MV-4-11 (cell line): ENCODE measurements around the gene AQR.
"Not testable (repeated sequence)": the region's sequence is repeated elsewhere in the genome, so short reads cannot be mapped to it uniquely, and the experiment has no call there.

ENCODE experiments used
- DNase-seq: peaks from one replicate; lab custom pipeline; 2025; lab: John Stamatoyannopoulos, UW

AQR gene

DNA sequence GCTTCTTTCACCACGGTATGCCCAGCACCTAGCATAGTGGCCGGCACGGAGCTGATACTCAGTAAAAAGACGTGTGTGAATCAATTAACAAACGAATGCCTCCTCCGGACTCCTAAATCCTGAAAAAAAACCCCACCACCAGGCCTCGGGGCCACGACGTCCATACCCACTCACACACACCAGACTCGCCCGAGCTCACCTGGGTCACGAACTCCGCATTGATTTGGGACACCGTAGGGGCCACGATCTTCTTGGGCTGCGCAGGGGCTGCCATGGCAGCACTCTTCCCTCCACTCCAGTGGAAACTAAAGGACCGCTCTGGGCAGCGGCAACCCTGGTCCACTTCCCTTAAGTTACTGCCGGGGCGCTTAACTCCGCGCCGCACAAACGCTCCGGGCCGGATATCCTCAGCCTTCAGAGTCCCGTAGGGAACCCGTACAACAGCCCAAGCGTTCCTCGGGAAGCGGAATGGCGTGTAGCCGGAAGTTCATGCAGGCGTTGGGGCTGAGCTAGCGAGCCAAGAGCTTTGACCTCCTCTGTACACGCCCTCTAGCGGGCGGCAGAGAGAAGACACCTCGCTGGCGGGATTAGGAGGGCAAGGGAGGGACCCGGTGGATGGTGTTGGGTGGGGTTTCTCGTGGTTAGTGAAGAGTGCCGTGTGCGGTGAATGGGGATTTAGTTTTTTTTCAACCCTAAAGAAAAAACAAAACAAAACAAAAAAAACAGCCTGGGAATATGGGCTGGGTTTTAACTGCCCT is at the start of gene AQR:
Gene AQR (minus strand): TSS at position 403 of the 758 bp plus-strand sequence. CDS start 129 bp downstream, at position 274.
- peak; percentile 98 for DNase-seq

DNA sequence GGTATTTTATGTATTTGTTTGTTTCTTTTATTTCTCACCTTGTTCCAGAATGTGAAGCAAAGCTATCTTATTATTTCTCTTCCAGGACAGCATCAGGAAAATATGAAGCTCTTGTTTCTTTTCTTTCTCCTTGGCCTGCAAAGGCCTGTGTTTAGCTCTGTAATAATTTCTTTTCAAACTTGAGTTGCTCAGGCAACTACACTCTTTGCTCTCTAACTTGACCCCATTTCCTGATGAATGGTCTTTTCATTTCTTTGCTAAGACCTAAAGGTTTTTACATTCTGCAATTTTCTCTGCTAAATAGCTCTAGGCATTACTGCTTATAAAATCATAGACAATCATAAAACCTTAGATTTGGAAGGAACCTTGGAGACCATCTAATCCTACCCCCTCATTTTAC is 44.7 kb upstream of the AQR start:
- no peak for DNase-seq

DNA sequence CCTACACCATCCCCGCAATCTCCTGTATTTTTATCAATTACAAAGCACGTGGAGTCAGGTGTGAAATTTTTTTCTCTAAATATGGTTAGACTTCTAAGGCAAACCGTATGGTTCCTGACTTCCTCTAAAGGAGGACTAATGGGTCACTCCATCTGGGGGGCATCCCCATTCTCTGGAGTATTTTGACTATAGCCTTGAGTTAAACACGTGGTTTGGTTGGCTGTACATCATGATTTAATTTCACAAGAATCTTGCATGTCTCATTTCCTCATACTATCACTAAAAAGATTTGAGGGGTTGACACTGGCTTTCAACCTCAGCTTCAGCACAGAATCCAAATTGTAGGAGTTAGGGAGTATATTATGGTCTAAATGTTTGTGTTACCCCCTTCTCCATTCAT is 43.8 kb upstream of the AQR start:
- peak; percentile 22 for DNase-seq

DNA sequence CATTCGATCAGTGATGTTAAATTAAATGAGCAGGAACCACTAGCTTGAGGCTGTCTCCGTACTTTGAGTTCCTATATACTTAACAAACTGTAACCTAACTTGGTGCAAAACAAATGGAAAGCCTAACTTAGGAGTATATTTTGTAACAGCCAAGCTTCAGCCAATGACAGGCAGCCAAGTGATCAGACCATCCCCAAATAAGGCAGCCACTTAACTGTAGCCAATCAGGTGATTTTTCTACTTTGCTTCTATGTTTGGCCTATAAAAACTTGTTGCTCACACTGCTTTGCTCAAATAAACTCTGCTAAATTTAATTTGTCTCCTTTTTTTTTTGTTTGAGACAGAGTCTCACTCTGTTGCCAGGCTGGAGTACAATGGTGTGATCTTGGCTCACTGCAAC is 37.9 kb upstream of the AQR start:
- peak; percentile 2 for DNase-seq

DNA sequence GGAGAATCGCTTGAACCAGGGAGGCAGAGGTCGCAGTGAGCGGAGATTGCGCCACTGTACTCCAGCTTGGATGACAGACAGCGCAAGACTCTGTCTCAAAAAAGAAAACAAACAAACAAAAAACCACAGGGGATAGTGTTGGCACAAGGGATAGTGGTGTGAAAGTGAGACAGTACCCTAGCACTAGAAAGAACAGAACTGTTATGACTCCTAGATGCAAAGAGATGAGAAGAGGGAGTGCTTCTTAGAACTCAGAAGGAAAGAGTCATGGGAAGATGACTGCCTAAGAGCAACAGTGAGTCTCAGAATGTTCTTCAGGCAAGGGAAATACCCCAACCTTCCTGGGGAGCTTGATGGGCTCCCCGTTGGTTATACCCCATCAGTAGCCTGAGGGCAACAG is 36.4 kb upstream of the AQR start:
- DNase-seq: no peak

DNA sequence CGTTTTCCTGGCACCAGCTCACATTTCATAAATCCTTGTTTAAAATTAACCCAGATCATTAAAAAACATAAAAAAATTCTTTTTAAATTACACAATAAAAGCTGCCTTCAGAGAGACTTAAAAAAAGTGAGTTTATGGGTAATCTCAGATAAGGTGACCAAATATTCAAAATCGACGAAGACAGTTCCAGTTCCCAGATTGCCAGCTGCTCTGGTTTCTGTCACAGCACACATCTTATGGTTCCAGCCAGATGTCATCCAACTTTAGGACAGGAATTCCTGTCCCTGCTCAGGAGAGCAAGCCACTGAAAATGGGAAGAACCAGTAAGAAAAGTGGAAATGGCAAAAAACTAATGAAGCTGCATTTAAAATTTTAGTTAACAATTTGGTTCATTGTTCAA is 34.4 kb upstream of the AQR start:
- no peak for DNase-seq

DNA sequence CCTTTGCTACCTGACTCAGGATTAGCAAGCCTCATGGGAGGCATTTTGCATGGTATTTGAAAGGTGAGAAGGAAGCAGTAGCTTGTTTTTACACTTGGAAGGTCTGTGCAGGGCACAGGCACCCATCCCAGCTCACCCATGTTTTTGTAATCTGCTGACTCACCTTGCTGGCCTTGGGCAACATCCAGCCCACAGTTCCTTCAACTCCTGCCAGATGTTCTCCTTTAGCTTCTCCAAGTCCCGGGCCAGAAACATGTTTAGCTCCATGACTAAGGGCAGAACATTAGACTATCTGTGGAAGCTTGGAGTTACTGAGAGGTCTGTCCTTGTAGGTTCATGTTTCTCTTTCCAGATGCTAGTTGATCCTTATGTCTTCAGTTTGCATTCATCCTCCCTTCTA is 31.0 kb upstream of the AQR start:
- no peak for DNase-seq

DNA sequence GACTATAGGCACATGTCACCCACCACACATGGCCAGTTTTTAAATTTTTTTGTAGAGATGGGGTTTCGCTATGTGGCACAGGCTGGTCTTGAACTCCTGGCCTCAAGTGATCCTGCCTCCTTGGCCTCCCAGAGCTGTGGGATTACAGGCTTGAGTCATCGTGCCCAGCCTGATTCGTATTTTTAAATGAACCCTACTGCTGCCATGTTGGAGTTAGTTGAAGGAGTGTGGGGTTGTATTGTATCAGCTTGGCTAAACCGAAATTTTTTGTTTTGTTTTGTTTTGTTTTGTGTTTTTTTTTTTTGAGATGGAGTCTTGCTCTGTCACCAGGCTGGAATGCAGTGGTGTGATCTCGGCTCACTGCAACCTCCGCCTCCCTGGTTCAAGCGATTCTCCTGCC is 30.4 kb upstream of the AQR start:
- no peak for DNase-seq

DNA sequence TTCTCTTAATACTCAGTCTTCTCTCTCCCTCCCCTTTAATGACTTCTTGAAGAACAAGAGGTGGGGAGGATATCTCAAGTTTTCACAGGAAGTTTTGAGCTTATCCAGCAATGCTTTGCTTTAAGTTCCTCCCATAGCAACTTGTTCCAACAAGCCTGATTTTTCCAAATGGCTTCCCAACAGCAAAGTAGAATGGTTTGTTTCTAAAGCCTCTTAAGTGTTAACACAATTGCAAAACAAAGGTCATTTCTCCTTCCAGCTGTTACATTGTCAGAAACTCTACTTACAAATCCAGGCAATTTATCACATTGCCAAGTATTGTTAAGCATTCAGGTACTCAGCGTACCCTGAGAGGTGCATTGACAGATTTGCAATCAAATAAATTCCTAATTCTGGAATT is 25.4 kb upstream of the AQR start:
- DNase-seq: no peak

DNA sequence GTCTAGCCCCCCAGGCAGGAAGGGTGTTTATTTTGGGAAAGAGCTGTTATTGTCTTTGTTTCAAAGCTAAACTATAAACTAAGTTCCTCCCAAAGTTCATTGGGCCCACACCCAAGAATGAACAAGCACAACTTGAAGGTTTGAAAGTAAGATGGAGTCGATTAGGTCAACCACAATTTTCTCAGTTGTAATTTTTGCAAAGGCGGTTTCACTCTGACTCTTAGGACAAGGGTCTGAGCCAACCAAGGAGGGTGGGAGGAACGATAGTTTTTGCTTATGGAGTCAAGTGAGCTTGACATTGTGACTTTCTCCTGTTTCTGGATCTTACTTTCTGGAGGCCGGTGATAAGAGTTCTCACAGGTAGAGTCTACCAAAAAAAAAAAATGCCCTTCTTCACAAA is 24.3 kb upstream of the AQR start:
- no peak for DNase-seq

DNA sequence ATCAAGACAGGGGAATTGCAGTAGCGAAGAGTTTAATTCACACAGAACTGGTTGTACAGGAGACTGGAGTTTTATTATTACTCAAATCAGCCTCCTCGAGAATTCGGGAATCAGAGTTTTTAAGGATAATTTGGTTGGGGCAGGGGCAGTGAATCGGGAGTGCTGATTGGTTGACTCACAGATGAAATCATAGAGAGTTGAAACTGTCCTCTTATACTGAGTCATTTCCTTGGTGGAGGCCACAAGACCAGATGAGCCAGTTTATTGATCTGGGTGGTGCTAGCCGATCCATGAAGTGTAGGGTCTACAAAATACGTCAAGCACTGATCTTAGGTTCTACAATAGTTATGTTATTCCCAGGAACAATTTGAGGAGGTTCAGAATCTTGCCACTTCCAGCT is 23.9 kb upstream of the AQR start:
- peak; percentile 5 for DNase-seq

DNA sequence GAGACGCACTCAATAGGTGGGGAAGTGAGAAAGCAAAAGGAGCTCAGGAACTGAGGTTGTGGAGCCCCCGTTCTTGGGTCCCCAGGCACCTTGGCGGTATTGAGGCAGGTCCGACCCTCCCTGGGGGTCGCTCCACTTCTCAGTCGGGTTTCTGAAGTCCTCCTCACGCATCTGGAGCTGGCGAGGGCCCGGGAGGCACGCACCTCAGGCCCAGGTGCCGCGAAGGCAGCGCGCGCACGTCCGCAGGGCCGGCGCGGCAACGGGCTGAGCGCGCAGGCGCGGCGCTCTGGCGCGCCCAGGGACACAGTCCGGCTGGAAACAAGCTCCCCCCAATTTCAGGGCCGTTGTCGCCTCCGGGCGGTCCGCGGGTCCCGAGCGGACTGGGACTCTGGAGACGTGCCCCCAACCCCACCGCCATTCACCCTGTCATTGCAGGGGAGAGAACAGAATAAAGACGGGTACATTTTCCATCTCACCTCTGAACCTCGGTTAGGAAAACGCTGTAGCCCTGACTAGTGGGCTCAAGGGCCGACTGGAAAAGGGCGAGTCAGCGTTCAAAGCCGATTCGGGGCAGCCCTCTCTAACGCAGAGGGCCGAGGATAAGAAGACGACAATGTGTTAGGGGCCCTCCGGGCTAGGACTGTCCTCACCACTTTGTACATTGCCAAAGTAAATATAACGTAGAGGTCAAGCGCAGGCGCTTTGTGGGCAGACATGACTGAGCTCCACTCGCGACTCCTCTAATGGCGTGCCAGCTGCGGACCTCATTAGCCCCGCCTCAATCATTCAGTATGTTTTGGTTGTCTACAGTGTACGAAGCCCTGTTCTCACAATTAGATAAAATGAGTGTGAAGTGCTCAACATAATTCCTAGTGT is 18.7 kb upstream of the AQR start, which contains the start of gene ZNF770:
Gene ZNF770 (minus strand): TSS at position 261 of the 876 bp plus-strand sequence. CDS start 4,853 bp downstream, outside the sequence.
- peak; percentile 55 for DNase-seq

DNA sequence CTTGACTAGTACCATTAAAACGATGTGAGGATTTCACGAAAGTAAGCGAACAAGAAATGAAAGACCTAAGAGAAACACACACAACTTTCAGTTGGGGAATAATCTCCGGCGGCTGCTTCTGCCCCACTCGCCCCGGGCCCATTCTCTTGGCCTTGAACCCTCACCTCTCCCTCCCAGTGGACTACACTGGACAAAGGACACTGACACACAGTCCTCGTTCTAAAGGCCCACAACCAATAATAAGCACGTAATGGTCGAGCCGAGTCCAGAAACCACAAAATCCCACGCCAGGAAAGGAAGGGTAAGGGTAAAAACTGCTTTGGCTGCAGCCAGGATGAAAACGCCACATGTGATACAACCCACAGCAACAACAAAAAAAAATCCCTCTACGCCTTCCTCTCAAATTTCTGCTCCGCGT is 18.1 kb upstream of the AQR start:
- DNase-seq: no peak

DNA sequence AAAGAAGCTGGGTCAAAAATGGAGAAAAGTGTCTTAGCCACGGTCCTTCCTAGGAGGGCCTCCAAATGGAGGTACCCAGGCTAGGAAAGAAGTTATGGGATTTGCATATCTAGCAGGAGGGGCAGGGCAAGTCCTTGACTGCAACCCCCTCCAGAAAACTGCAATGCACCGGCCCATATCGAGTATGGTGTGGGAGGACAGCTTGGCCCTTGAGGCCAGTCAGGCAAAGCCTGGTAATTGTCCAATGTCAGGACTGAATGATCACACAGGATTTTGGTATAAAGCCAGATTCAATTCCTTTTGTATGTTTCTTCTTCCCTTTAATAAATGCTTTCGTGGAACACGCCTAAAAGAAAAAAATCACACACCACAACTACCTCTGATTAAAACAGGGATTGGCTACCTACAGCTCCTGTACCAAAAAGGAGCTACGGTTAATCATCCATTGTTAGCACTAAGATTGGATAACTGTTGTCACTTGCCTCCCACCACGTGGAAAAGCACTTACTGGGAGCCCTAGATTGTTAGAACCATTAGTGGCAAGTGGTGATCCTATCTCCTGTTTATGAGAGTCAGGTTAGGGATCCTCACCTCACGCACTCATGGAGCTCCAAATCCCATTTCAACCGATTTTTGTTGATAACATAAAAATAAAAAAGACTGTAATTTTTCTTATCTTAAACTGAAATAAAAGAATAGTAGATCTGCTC is 17.4 kb upstream of the AQR start:
- DNase-seq: no peak

DNA sequence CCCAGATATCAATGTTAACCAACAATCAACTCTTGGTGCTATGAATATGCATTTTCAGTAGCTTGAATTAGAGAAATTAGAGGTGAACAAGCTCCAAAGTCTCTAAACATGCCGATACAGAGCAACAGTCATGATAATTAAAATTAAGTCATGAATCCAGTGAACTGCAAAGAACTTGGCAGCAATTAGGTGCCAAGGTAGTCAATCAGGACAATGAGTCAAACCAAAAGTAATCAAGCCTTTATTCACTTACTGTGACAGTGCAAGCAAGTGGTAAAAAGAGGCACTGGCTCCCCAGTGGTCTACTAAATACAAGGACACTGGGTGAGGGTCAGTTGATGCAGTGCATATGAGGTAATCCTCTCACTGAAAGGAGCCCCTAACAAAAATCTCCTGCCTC is 16.8 kb upstream of the AQR start:
- no peak for DNase-seq

DNA sequence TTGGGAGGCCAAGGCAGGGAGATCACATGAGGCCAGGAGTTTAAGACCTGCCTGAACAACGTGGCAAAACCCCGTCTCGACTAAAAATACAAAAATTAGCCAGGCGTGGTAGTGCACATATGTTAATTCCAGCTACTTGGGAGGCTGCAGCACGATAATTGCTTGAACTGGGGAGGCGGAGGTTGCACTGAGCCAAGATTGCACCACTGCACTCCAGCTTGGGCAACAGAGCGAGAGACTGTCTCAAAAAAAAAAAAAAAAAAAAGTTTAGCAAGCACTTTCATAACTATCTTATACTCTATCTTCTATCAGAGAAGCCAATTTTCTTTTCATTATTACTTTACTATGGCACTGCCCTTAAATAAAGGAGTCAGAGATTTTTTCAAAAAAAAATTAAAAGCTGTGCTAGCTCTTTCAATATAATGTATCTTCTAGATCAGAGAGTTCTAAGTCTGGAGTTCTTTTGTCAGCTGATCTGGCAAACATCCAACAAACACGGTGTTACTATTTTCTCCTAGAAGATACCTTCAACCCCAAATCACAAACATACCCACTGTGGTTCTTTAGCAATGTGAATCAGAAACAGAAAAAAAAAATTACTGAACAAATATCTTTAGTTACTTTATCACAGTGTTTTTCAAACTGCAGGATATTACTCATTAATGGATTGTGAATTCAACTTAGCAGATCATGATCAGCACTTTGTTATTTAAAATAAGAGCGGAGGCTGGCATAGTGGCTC is 15.5 kb upstream of the AQR start:
- no peak for DNase-seq

DNA sequence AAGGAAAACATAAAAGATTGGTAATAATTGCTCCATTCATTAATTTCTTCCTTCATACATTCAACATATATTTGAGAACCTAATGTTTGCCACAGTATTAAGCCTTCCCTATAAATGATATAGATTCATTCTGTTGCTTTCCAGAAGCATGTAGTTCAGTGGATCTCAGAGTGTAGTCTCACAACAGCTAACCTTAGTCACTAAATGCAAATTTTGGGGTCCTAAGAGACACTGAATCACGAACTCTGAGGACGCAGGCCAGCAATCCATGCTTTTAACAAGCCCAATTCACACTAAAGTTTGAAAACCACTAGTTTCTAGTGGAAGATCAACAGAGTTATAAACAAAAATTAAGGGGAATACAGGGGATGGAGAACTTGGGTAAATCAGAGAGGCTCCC is 7.2 kb upstream of the AQR start:
- no peak for DNase-seq

DNA sequence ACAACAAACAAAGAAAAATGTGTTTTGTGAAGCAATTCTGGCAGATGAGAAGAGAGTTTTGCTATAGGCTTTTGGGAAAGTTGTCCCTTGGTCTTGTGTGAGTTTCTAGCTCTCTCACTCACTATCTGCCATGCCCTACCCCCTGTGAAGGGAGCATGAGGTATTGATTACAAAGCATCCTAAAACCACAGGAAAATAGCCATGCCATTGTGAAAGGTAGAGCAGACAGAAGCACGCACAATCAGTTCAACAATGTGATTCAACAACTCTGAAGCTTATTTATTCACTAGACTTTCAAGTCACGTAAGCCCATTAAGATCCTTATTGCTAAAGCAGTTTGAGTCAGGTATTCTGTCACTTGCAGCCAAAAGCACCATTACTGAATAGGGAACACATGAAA is 6.5 kb upstream of the AQR start:
- no peak for DNase-seq

DNA sequence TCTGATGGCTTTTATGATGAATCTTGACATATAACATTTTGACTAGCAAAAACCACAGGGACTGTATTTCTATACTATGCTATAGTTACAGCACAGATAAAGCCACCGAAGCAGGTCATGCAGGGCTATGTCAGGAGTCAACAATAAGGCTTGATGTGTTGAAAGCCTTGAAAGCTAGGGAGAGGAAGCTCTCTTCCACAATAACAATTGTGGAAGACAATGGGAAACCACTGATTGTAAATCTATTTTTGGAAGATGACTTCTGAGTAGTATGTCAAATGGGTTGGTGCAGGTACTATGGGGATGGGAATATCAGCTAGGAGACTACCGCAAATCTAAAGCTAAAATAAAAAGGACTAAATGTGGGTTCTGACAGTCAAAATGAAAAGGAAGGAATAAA is 4.0 kb upstream of the AQR start:
- peak; percentile 16 for DNase-seq

DNA sequence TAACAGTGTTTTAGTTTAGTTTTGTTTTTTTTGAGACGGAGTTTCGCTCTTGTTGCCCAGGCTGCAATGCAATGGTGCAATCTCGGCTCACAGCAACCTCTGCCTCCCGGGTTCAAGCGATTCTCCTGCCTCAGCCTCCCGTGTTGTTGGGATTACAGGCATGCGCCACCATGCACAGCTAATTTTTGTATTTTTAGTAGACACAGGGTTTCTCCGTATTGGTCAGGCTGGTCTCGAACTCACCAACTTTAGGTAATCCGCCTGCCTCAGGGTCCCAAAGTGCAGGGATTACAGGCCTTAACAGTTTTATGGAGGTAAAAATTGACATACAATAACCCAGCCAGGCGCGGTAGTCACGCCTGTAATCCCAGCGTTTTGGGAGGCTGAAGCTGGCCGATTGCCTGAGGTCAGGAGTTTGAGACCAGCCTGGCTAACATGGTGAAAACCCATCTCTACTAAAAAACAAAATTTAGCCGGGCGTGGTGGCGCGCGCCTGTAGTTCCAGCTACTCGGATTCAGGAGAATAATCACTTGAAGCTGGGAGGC is 629 bp upstream of the AQR start:
- not testable (repeated sequence) for DNase-seq

DNA sequence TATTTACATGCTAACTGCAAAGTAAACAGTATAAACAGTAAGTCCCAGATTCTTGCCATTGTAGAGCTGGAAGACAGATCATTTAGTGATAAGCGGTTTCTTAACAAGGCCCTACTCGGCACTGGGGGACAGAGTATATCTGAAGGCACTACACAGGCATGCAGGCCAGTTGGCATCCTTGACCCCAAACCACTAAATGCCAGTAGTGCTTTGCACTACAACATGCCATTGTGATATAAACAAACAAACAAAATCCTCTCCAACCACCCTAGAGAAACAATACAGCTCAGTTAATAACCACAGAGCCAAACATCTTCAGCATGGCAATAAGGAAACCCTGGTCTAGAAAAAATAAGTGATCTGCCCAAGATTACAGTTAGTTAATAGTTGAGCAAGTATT is 5.3 kb downstream of the AQR start:
- no peak for DNase-seq

DNA sequence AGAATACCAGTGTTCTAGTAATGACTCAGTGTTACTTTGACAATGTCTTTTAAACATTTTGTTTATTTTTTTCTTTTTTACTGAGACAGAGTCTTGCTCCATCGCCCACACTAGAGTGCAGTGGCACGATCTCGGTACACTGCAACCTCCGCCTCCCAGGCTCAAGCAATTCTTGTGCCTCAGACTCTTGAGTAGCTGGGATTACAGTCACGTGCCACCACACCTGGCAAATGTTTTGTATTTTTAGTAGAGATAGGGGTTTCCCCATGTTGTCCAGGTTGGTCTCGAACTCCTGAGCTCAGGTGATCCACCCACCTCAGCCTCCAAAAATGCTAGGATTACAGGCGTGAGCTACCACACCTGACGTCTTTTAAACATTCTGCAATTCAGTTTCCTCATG is 15.7 kb downstream of the AQR start:
- DNase-seq: no peak
